Measurements from ENCODE around the gene SLC40A1.

The SLC40A1 gene

GRCh38 chr2:189556526-189556925 is 24.1 kb downstream of the SLC40A1 start:
- Histone ChIP-seq H3K27me3 (ENCODE audit: low read depth, low read length) (no peaks in the 10 kb centered on the region), H3K27ac (ENCODE audit: low read length) (no peak overlapping the region), H3K9me3 (ENCODE audit: insufficient read depth, low read length) (no peaks in the 10 kb centered on the region), H3K79me2 (ENCODE audit: low read length) (no peaks in the 10 kb centered on the region), H3K4me2 (ENCODE audit: low read length) (no peak overlapping the region), H4K20me1 (ENCODE audit: insufficient read depth, low read length) (no peaks in the 10 kb centered on the region), H3K4me3 (ENCODE audit: low read length) (no peak overlapping the region), H2AFZ (ENCODE audit: low read depth, low read length) (no peak overlapping the region), H3K9ac (ENCODE audit: low read length) (no peak overlapping the region), H3K4me1 (ENCODE audit: low read length) (peaks cover 6% of the 10 kb centered on the region; the same call in 1 of the 2 replicates), H3K36me3 (replicated peaks; ENCODE audit: low read depth, low read length) (no peaks in the 10 kb centered on the region)
- TF ChIP-seq EZH2phosphoT487 (IDR thresholded peaks at IDR 0.05; ENCODE audit: low read depth) (no peak), CTCF (IDR thresholded peaks at IDR 0.05; ENCODE audit: low read depth, low read length) (no peak)

- no peaks in the 10 kb centered on the region for H3K36me3 ChIP-seq (replicated peaks; ENCODE audit: low read depth, low read length)
- no peaks in the 10 kb centered on the region for H3K9me3 ChIP-seq (ENCODE audit: insufficient read depth, low read length)
- no peaks in the 10 kb centered on the region for H3K27me3 ChIP-seq (ENCODE audit: low read depth, low read length)
- no peaks in the 10 kb centered on the region for H4K20me1 ChIP-seq (ENCODE audit: insufficient read depth, low read length)
- H3K4me3 ChIP-seq (ENCODE audit: low read length) = no peak overlapping the region
- peaks cover 6% of the 10 kb centered on the region; the same call in 1 of the 2 replicates for H3K4me1 ChIP-seq (ENCODE audit: low read length)
- no peak overlapping the region for H3K9ac ChIP-seq (ENCODE audit: low read length)
- no peak overlapping the region for H2AFZ ChIP-seq (ENCODE audit: low read depth, low read length)
- TF ChIP-seq CTCF (IDR thresholded peaks at IDR 0.05; ENCODE audit: low read depth, low read length) (no peak), EZH2phosphoT487 (IDR thresholded peaks at IDR 0.05; ENCODE audit: low read depth) (no peak)
- H3K4me2 ChIP-seq (ENCODE audit: low read length) = no peak overlapping the region
- H3K27ac ChIP-seq (ENCODE audit: low read length) = no peak overlapping the region
- H3K79me2 ChIP-seq (ENCODE audit: low read length) = no peaks in the 10 kb centered on the region
These were observed 25.4 kb downstream of the SLC40A1 start for GRCh38 chr2:189555232-189555631.

- H3K27me3 ChIP-seq (ENCODE audit: low read depth, low read length) = no peaks in the 10 kb centered on the region
- no peak overlapping the region for H2AFZ ChIP-seq (ENCODE audit: low read depth, low read length)
- H3K9ac ChIP-seq (ENCODE audit: low read length) = no peak overlapping the region
- no peak overlapping the region for H3K4me2 ChIP-seq (ENCODE audit: low read length)
- H3K9me3 ChIP-seq (ENCODE audit: insufficient read depth, low read length) = no peaks in the 10 kb centered on the region
- H3K4me3 ChIP-seq (ENCODE audit: low read length) = no peak overlapping the region
- H3K79me2 ChIP-seq (ENCODE audit: low read length) = no peaks in the 10 kb centered on the region
- H3K27ac ChIP-seq (ENCODE audit: low read length) = no peak overlapping the region
- TF ChIP-seq EZH2phosphoT487 (IDR thresholded peaks at IDR 0.05; ENCODE audit: low read depth) (no peak), CTCF (IDR thresholded peaks at IDR 0.05; ENCODE audit: low read depth, low read length) (no peak)
- no peaks in the 10 kb centered on the region for H4K20me1 ChIP-seq (ENCODE audit: insufficient read depth, low read length)
- no peaks in the 10 kb centered on the region for H3K36me3 ChIP-seq (replicated peaks; ENCODE audit: low read depth, low read length)
- peaks cover 6% of the 10 kb centered on the region; the same call in 1 of the 2 replicates for H3K4me1 ChIP-seq (ENCODE audit: low read length)
These were observed 27.0 kb downstream of the SLC40A1 start for GRCh38 chr2:189553504-189554088.

GRCh38 chr2:189552991-189553404 is 27.6 kb downstream of the SLC40A1 start:
- Histone ChIP-seq H3K4me3 (ENCODE audit: low read length) (no peak overlapping the region), H3K27ac (ENCODE audit: low read length) (no peak overlapping the region), H3K9me3 (ENCODE audit: insufficient read depth, low read length) (no peaks in the 10 kb centered on the region), H3K79me2 (ENCODE audit: low read length) (no peaks in the 10 kb centered on the region), H2AFZ (ENCODE audit: low read depth, low read length) (no peak overlapping the region), H3K9ac (ENCODE audit: low read length) (no peak overlapping the region), H4K20me1 (ENCODE audit: insufficient read depth, low read length) (no peaks in the 10 kb centered on the region), H3K27me3 (ENCODE audit: low read depth, low read length) (no peaks in the 10 kb centered on the region), H3K4me1 (ENCODE audit: low read length) (peaks cover 6% of the 10 kb centered on the region; the same call in 1 of the 2 replicates), H3K4me2 (ENCODE audit: low read length) (no peak overlapping the region), H3K36me3 (replicated peaks; ENCODE audit: low read depth, low read length) (no peaks in the 10 kb centered on the region)
- TF ChIP-seq CTCF (IDR thresholded peaks at IDR 0.05; ENCODE audit: low read depth, low read length) (no peak), EZH2phosphoT487 (IDR thresholded peaks at IDR 0.05; ENCODE audit: low read depth) (no peak)

All from OCI-LY3 (cell line).